NCI-H1417 treated with DMSO at 0.1 percent for 48 hours (cell line): ENCODE data around the gene SLC12A5.
A peak's percentile ranks its signal among the peaks of the same experiment; 100 is the strongest.

Experiments used
- DNase-seq: peaks from one replicate; lab custom pipeline; 2025; lab: John Stamatoyannopoulos, UW

SLC12A5 gene

GRCh38 chr20:46006022-46006705 lies 22.9 kb upstream of the SLC12A5 start:
- no peak for DNase-seq

- no peak for DNase-seq
Measured at GRCh38 chr20:46006964-46007363, 22.1 kb upstream of the SLC12A5 start.

DNA sequence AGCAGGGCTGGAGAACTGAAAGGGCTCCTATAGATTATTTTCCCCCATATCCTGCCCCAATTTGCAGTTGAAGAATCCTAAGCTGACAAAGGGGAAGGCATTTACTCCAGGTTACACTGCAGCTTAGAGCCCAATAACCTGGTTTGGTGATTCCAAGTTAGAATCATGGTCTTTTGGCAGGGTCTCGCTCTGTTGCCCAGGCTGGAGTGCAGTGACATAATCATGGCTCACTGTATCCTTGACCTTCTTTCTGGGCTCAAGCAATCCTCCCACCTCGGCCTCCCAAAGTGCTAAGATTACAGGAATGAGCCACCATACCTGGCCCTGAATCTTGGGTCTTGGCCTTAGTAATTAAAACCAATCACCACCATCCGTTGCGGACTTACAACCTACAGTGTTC lies 21.3 kb upstream of the SLC12A5 start:
- DNase-seq, result no peak

- DNase-seq, result no peak
Measured at GRCh38 chr20:46009816-46010215, 19.2 kb upstream of the SLC12A5 start.

GRCh38 chr20:46010491-46011391 lies 18.3 kb upstream of the SLC12A5 start:
- no peak for DNase-seq

- no peak for DNase-seq
Measured at GRCh38 chr20:46011631-46012482, 17.2 kb upstream of the SLC12A5 start.

GRCh38 chr20:46012921-46013320 lies 16.1 kb upstream of the SLC12A5 start:
- DNase-seq, result no peak

GRCh38 chr20:46013322-46013828 lies 15.6 kb upstream of the SLC12A5 start:
- no peak for DNase-seq

GRCh38 chr20:46013829-46014516 lies 15.0 kb upstream of the SLC12A5 start:
- DNase-seq, result peak; percentile 74

DNA sequence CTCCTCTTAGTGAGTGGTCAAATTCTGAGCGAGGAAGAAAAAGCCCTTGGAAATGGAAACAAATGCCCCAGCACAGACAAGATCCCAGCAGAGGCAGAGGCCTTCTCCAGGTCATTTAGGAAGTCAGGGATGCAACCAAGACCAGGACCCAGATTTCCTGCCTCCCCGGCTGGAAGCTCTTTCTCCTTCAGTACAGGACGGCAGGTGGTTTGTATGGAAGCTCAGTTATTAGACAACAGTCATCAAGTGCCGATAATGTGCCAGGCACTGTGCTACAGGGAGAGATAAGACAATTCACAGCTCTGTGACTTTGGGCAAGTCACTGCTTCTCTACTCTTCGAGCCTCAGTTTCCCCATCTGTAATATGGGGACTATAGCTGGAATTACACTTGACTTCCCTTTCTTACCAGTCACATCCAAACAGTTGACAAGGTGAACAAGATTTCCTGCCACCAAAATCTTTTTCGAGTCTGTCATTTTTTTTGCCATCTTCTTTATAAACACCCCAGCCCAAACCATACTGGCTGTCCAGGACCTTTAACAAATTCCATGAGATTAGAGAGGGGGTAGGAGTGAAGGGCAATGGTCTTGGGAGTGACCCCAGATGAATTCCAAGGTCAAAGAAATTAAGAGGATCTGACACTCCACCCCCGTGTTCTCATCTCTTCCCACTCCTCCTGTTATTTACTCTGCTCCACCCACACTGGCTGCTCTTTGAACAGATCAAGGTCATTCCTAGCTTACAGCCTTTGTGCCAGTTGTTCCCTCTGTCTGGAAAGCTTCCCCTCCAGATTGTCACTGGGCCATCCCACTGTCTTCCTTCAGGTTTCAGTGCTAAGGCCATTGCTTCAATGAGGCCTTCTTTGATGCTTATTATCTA lies 14.3 kb upstream of the SLC12A5 start:
- DNase-seq, result no peak

DNA sequence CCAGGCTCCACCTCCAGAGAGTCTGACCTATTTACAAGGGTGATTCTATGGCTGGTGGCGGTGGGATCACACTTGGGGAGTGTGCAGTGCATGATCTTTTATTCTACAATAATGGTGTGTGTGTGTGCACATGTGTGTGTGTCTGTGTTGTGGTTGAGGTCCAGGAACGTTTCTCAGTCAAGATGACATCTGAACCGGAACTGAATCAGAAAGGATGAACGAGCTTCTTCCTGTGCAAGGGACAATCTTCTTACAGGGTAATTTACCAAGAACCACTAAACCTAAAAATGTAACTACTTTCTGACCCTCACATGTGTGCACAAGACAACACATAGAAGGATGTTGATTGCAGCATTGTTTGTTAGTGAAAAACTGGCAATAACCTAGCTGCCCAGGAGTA lies 11.7 kb upstream of the SLC12A5 start:
- DNase-seq, result no peak

GRCh38 chr20:46018112-46018511 lies 10.9 kb upstream of the SLC12A5 start:
- DNase-seq, result no peak

GRCh38 chr20:46018611-46019010 lies 10.4 kb upstream of the SLC12A5 start:
- DNase-seq, result no peak

- DNase-seq, result no peak
Measured at GRCh38 chr20:46020555-46020954, 8.5 kb upstream of the SLC12A5 start.

- peak; percentile 66 for DNase-seq
Measured at GRCh38 chr20:46021361-46022359, 7.4 kb upstream of the SLC12A5 start.

GRCh38 chr20:46022411-46023147 lies 6.4 kb upstream of the SLC12A5 start:
- DNase-seq, result no peak

DNA sequence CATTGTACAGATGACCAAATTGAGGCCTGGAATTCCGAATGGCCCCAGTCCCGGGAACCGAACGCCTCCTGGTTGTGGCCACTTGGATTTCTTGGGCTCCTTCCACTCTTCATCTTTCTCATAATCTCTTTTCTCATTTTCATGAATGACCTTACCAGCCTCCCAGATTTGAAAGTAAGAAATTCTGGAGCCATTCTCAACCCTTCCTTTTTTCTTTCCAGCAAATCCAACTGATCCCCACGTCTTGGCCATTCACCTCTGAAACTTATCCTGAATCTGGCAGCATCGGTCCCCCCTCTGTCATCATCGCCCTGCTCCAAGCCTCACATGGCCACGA lies 5.9 kb upstream of the SLC12A5 start:
- no peak for DNase-seq

- no peak for DNase-seq
Measured at GRCh38 chr20:46023999-46024398, 5.0 kb upstream of the SLC12A5 start.

DNA sequence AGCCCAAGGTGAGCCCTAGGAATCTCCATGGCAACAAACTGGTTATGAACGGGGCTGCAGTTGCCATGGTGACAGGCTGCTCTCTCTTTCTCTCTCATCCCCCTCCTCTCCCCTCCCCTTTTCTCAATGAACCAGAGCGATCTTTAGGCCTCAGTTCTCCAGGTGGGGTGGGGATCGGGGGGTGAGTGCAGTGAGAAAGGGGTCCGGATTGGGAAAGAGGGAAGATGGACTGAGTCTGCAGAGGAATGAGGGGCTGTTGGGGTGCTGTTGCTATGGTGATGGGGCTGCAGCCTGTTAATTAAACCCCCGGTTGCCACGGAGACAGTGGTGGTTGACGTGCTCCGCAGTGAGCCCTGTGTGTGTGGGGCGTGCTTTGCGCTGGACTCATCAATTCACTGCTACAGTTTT lies 3.6 kb upstream of the SLC12A5 start:
- DNase-seq, result peak; percentile 42
